K562 (cell line): ENCODE measurements around the gene AQP9. TPM values are rescaled to one million over a fixed set of nuclear protein-coding genes. Genes with fewer than 3 reads are reported as not detected.

Experiments used
- CTCF ChIP-seq, 3 experiments: IDR thresholded peaks in 2 of 3; conservative IDR thresholded peaks in 1 of 3; 2 replicates each; pipeline ENCODE4 v1.5.1; 2011 to 2012; ENCODE audit warnings: low read length in 3 of 3, mild to moderate bottlenecking in 3 of 3, control low read depth in 2 of 3, improper control_type of control experiment in 1 of 3, inconsistent platforms in 1 of 3, low read depth in 1 of 3, mixed read lengths in 1 of 3, moderate library complexity in 1 of 3; ENCODE audit not compliant: insufficient read depth in 2 of 3
- E2F1 ChIP-seq: sonication (generic); formaldehyde crosslinking; IDR thresholded peaks from 2 replicates; pipeline ENCODE4 v1.8.1; 2023; ENCODE audit warnings: mild to moderate bottlenecking, missing genetic modification reagents, moderate library complexity
- GTF2F1 ChIP-seq: IDR thresholded peaks from 2 replicates; pipeline ENCODE4 v1.6.1; 2011; ENCODE audit warnings: low read depth, low read length, improper control_type of control experiment
- L3MBTL2 ChIP-seq: fragments of 450-650 bp; IDR thresholded peaks from 2 replicates; pipeline ENCODE4 v1.6.1; 2016; ENCODE audit warnings: mild to moderate bottlenecking, moderate library complexity
- NFXL1 ChIP-seq: fragments of 450-650 bp; formaldehyde crosslinking; IDR thresholded peaks from 2 replicates; pipeline ENCODE4 v1.4.0; 2021; ENCODE audit warnings: mild to moderate bottlenecking
- PHB ChIP-seq: fragments of 250-450 bp; sonication (Bioruptor Pico); IDR thresholded peaks from 2 replicates; pipeline ENCODE4 v1.5.0; 2021
- PRMT5 ChIP-seq: sonication (generic); formaldehyde crosslinking; IDR thresholded peaks from 2 replicates; pipeline ENCODE4 v1.5.0; 2020; ENCODE audit warnings: missing genetic modification reagents
- SAFB ChIP-seq: fragments of 200-400 bp; formaldehyde crosslinking; IDR thresholded peaks from 2 replicates; pipeline ENCODE4 v1.6.1; 2017; ENCODE audit warnings: low read depth, low read length, borderline replicate concordance
- SIN3A ChIP-seq, 2 experiments: fragments of 150-350 bp in 1 of 2; IDR thresholded peaks; 2 replicates each; pipeline ENCODE4 v1.6.1; 2011 to 2016; ENCODE audit warnings: borderline replicate concordance in 2 of 2, low read depth in 2 of 2, low read length in 2 of 2, mild to moderate bottlenecking in 2 of 2, moderate library complexity in 2 of 2; ENCODE audit not compliant: control insufficient read depth in 1 of 2
- XRCC4 ChIP-seq: IDR thresholded peaks from one replicate; pipeline ENCODE4 v1.6.1; 2011; ENCODE audit not compliant: insufficient read depth, insufficient read length; ENCODE audit errors: extremely low read depth
- ZHX1 ChIP-seq: fragments of 150-350 bp; conservative IDR thresholded peaks from 2 replicates; pipeline ENCODE4 v1.6.1; 2014; ENCODE audit warnings: low read length
- ZNF175 ChIP-seq: fragments of 200-800 bp; sonication (Bioruptor generic); IDR thresholded peaks from 2 replicates; pipeline ENCODE4 v1.6.1; 2016; ENCODE audit warnings: low read depth, mild to moderate bottlenecking, missing genetic modification characterization, missing compliant biosample characterization
- ZNF224 ChIP-seq: sonication (generic); formaldehyde crosslinking; IDR thresholded peaks from 2 replicates; pipeline ENCODE4 v1.8.0; 2022; ENCODE audit warnings: mild to moderate bottlenecking, missing genetic modification reagents
- ZNF449 ChIP-seq: fragments of 250-450 bp; sonication (Bioruptor Pico); IDR thresholded peaks from 2 replicates; pipeline ENCODE4 v1.8.0; 2022; ENCODE audit warnings: moderate library complexity, mild to moderate bottlenecking, inconsistent platforms
- polyA plus RNA-seq, 8 experiments: library from polyadenylated mRNA; depleted of rRNA in 4 of 8; stranded (reverse) in 5 of 8; unstranded in 3 of 8; fragments of >200 nt; fragmentation: Nextera tagmentation in 2 of 8; fragmentation: Illumina TruSeq in 1 of 8; extraction: Ambion mirVana in 2 of 8; extraction: Trizol in 1 of 8; gene quantifications; 2 replicates each; pipeline versions ENCODE4 v1.2.1 to v1.2.3, GENCODE V29; 2011 to 2014; ENCODE audit warnings: inconsistent platforms in 1 of 8, missing spikeins in 1 of 8
- total RNA-seq, 7 experiments: library from RNA; depleted of rRNA in 6 of 7; stranded (reverse); fragments of >200 nt in 6 of 7; fragmentation: Illumina TruSeq in 2 of 7; extraction: Trizol in 2 of 7; gene quantifications; 2 replicates each; pipeline versions ENCODE4 v1.2.1 to v1.2.3, GENCODE V29; 2011 to 2021; ENCODE audit warnings: low replicate concordance in 1 of 7
- TF ChIP-seq, protein P1 (sequence below): fragments of 450-650 bp; IDR thresholded peaks from 2 replicates; pipeline ENCODE4 v1.7.1; 2018; ENCODE audit warnings: mild to moderate bottlenecking, low read depth; ENCODE audit not compliant: partially characterized antibody
- TF ChIP-seq, protein P2 (sequence below): sonication (generic); formaldehyde crosslinking; IDR thresholded peaks from 2 replicates; pipeline ENCODE4 v1.8.1; 2023; ENCODE audit warnings: mild to moderate bottlenecking, missing genetic modification reagents

Gene AQP9
- total and polyA plus RNA-seq, 9 of the 15 experiments (the other 6 are each of a cell fraction or from before 2014, with no cell fraction given), result 0.04 to 0.33 (median 0.07) TPM; not detected in 4

- TF ChIP-seq, protein P1, sequence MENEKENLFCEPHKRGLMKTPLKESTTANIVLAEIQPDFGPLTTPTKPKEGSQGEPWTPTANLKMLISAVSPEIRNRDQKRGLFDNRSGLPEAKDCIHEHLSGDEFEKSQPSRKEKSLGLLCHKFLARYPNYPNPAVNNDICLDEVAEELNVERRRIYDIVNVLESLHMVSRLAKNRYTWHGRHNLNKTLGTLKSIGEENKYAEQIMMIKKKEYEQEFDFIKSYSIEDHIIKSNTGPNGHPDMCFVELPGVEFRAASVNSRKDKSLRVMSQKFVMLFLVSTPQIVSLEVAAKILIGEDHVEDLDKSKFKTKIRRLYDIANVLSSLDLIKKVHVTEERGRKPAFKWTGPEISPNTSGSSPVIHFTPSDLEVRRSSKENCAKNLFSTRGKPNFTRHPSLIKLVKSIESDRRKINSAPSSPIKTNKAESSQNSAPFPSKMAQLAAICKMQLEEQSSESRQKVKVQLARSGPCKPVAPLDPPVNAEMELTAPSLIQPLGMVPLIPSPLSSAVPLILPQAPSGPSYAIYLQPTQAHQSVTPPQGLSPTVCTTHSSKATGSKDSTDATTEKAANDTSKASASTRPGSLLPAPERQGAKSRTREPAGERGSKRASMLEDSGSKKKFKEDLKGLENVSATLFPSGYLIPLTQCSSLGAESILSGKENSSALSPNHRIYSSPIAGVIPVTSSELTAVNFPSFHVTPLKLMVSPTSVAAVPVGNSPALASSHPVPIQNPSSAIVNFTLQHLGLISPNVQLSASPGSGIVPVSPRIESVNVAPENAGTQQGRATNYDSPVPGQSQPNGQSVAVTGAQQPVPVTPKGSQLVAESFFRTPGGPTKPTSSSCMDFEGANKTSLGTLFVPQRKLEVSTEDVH, result no peak
- TF ChIP-seq CTCF (IDR thresholded peaks at IDR 0.05 in 2 of 3, conservative IDR thresholded peaks at IDR 0.05 in 1 of 3; ENCODE audit: insufficient read depth in 2 of 3, low read depth in 1 of 3, low read length in 3 of 3) (no peak), GTF2F1 (no peak), ZNF224 (CRISPR knock-in tag) (no peak), SIN3A (IDR thresholded peaks at IDR 0.05; ENCODE audit: borderline replicate concordance in 2 of 2, control insufficient read depth in 1 of 2, low read depth in 2 of 2, low read length in 2 of 2) (no peak), PRMT5 (CRISPR knock-in tag) (no peak), PHB (no peak), XRCC4 (no peak), SAFB (no peak), E2F1 (CRISPR knock-in tag) (no peak), ZNF449 (CRISPR knock-in tag) (no peak), L3MBTL2 (no peak; the same call in 1 of the 2 replicates), ZNF175 (CRISPR knock-in tag) (no peak), NFXL1 (CRISPR knock-in tag) (no peak), ZHX1 (no peak)
- TF ChIP-seq, protein P2, sequence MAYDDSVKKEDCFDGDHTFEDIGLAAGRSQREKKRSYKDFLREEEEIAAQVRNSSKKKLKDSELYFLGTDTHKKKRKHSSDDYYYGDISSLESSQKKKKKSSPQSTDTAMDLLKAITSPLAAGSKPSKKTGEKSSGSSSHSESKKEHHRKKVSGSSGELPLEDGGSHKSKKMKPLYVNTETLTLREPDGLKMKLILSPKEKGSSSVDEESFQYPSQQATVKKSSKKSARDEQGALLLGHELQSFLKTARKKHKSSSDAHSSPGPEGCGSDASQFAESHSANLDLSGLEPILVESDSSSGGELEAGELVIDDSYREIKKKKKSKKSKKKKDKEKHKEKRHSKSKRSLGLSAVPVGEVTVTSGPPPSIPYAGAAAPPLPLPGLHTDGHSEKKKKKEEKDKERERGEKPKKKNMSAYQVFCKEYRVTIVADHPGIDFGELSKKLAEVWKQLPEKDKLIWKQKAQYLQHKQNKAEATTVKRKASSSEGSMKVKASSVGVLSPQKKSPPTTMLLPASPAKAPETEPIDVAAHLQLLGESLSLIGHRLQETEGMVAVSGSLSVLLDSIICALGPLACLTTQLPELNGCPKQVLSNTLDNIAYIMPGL, result no peak
Measured at GRCh38 chr15:58203537-58203936, 65.4 kb downstream of the AQP9 start (continued).
